Naive thymus-derived CD8-positive, alpha-beta T cell (primary cell): ENCODE results near the gene COL11A2. TPM values are rescaled to one million over a fixed set of nuclear protein-coding genes. Genes with fewer than 3 reads are reported as not detected.
A peak's percentile ranks its signal among the peaks of the same experiment; 100 is the strongest.

Experiments
- ATAC-seq, 2 donors: fragments of 150-1000 bp; cut with Tn5 transposase in 1 of 2; sonication (Bioruptor Pico), chemical (Tn5 transposase) in 1 of 2; 1 replicate in 1 of 2; 2 replicates in 1 of 2; pipeline ENCODE4 v1.10.0; 2021; ENCODE audit warnings: mild to moderate bottlenecking in 2 of 2, moderate library complexity in 2 of 2
- POLR2A ChIA-PET: fragments of 350-600 bp; sonication (Branson Sonifier 250); formaldehyde crosslinking; loops from one replicate; lab custom pipeline; 2021; ENCODE audit warnings: antibody characterized with exemption; lab: Charles Lee
- DNase-seq, 10 donors: peaks; one replicate each; pipeline versions ENCODE4 v3.0.0 to v3.0.0-alpha.2; 2020 to 2022
- H3K27ac Mint-ChIP-seq, 10 donors: one replicate each; pipeline ENCODE4 v1.8.0; 2020 to 2022; ENCODE audit warnings: mild to moderate bottlenecking in 10 of 10, mixed read lengths in 10 of 10, moderate library complexity in 4 of 10, inconsistent platforms in 1 of 10
- H3K27me3 Mint-ChIP-seq, 5 donors: one replicate each; pipeline ENCODE4 v1.8.0; 2021 to 2022; ENCODE audit warnings: mixed read lengths in 5 of 5
- H3K36me3 Mint-ChIP-seq, 3 donors: one replicate each; pipeline ENCODE4 v1.8.0; 2020 to 2022; ENCODE audit warnings: mixed read lengths in 3 of 3, mild to moderate bottlenecking in 2 of 3, inconsistent platforms in 1 of 3
- H3K4me1 Mint-ChIP-seq, 4 donors: one replicate each; pipeline ENCODE4 v1.8.0; 2021 to 2022; ENCODE audit warnings: mixed read lengths in 4 of 4
- H3K4me3 Mint-ChIP-seq, 10 donors: one replicate each; pipeline ENCODE4 v1.8.0; 2020 to 2022; ENCODE audit warnings: mild to moderate bottlenecking in 10 of 10, mixed read lengths in 10 of 10, moderate library complexity in 6 of 10, inconsistent platforms in 1 of 10
- H3K9me3 Mint-ChIP-seq, 9 donors: one replicate each; pipeline ENCODE4 v1.8.0; 2020 to 2022; ENCODE audit warnings: mixed read lengths in 9 of 9, mild to moderate bottlenecking in 3 of 9, inconsistent platforms in 1 of 9, moderate library complexity in 1 of 9
- polyA plus RNA-seq, 3 donors: library from polyadenylated mRNA; unstranded; fragments of 300-500 nt; fragmentation: Illumina TruSeq; gene quantifications; one replicate each; pipeline ENCODE4 v1.2.3, GENCODE V29; 2021
- total RNA-seq, 8 experiments: library from RNA in 2 of 8; stranded (reverse) in 2 of 8; gene quantifications; one replicate each; pipeline ENCODE4 v1.2.3 and lab custom pipeline; 2021 to 2026

Gene COL11A2
- total and polyA plus RNA-seq, 5 experiments from 2014 or later: 0.08 to 8.0 (median 0.48) TPM

GRCh38 chr6:33176906-33177305, 15.4 kb downstream of the COL11A2 start:
- no peak overlapping the region for H3K27ac Mint-ChIP-seq
- peaks cover 0 to 8% (median 0%) of the 10 kb centered on the region in 5 donors for H3K27me3 Mint-ChIP-seq
- no peaks in the 10 kb centered on the region for H3K36me3 Mint-ChIP-seq
- no peak for ATAC-seq
- no peak overlapping the region for H3K4me3 Mint-ChIP-seq
- POLR2A ChIA-PET: no interaction called here
- no peak for DNase-seq
- peaks cover 0 to 6% (median 2%) of the 10 kb centered on the region in 4 donors for H3K4me1 Mint-ChIP-seq
- H3K9me3 Mint-ChIP-seq: no peaks in the 10 kb centered on the region

GRCh38 chr6:33175436-33176069, 16.7 kb downstream of the COL11A2 start:
- H3K27ac Mint-ChIP-seq: peak overlapping the region in 2 of 10 donors; percentile 63 to 64
- no peaks in the 10 kb centered on the region for H3K4me1 Mint-ChIP-seq
- H3K4me3 Mint-ChIP-seq: no peak overlapping the region
- ATAC-seq: no peak
- H3K36me3 Mint-ChIP-seq: no peaks in the 10 kb centered on the region
- POLR2A ChIA-PET: interaction anchor here (0.6 kb wide), 1 partner anchor 1122 kb away, joined by 5 read pairs; no protein-coding TSS in a partner anchor
- peaks cover 0 to 8% (median 0%) of the 10 kb centered on the region in 5 donors for H3K27me3 Mint-ChIP-seq
- peak in 1 of 10 donors; percentile 40 for DNase-seq
- H3K9me3 Mint-ChIP-seq: no peaks in the 10 kb centered on the region

GRCh38 chr6:33174784-33175183, 17.5 kb downstream of the COL11A2 start:
- H3K27me3 Mint-ChIP-seq: peaks cover 0 to 8% (median 0%) of the 10 kb centered on the region in 5 donors
- no peaks in the 10 kb centered on the region for H3K36me3 Mint-ChIP-seq
- ATAC-seq (no peak), DNase-seq (peak in 1 of 10 donors; percentile 57)
- no peaks in the 10 kb centered on the region for H3K4me1 Mint-ChIP-seq
- POLR2A ChIA-PET: interaction anchor here (0.6 kb wide), 1 partner anchor 1123 kb away, joined by 5 read pairs; no protein-coding TSS in a partner anchor
- H3K4me3 Mint-ChIP-seq: no peak overlapping the region
- no peaks in the 10 kb centered on the region for H3K9me3 Mint-ChIP-seq
- H3K27ac Mint-ChIP-seq: peak overlapping the region in 2 of 10 donors; percentile 37 to 64

GRCh38 chr6:33173535-33174180, 18.6 kb downstream of the COL11A2 start:
- no peaks in the 10 kb centered on the region for H3K4me1 Mint-ChIP-seq
- H3K4me3 Mint-ChIP-seq: no peak overlapping the region
- peak overlapping the region in 1 of 10 donors; percentile 11 for H3K27ac Mint-ChIP-seq
- H3K27me3 Mint-ChIP-seq: peaks cover 0 to 8% (median 0%) of the 10 kb centered on the region in 5 donors
- DNase-seq: peak in 1 of 10 donors; percentile 16
- POLR2A ChIA-PET: interaction anchor here (1.0 to 1.6 kb wide), 2 partner anchors 9 to 98 kb away, joined by 3 to 4 read pairs; partner anchors contain the start of genes RPS18 and VPS52
- no peaks in the 10 kb centered on the region for H3K9me3 Mint-ChIP-seq
- H3K36me3 Mint-ChIP-seq: no peaks in the 10 kb centered on the region
- ATAC-seq: no peak

GRCh38 chr6:33172688-33173534, 19.4 kb downstream of the COL11A2 start:
- H3K36me3 Mint-ChIP-seq: no peaks in the 10 kb centered on the region
- peaks cover 0 to 8% (median 0%) of the 10 kb centered on the region in 5 donors for H3K27me3 Mint-ChIP-seq
- POLR2A ChIA-PET: interaction anchor here (1.0 to 1.6 kb wide), 2 partner anchors 9 to 99 kb away, joined by 3 to 4 read pairs; partner anchors contain the start of genes RPS18 and VPS52
- no peaks in the 10 kb centered on the region for H3K9me3 Mint-ChIP-seq
- H3K27ac Mint-ChIP-seq: peak overlapping the region in 1 of 10 donors; percentile 90
- no peak overlapping the region for H3K4me3 Mint-ChIP-seq
- no peaks in the 10 kb centered on the region for H3K4me1 Mint-ChIP-seq
- ATAC-seq (no peak), DNase-seq (peak in 2 of 10 donors; percentile 5 to 27)

- H3K4me3 Mint-ChIP-seq: no peak overlapping the region
- ATAC-seq (no peak), DNase-seq (peak in 1 of 10 donors; percentile 28)
- H3K27me3 Mint-ChIP-seq: peaks cover 0 to 8% (median 0%) of the 10 kb centered on the region in 5 donors
- no peaks in the 10 kb centered on the region for H3K4me1 Mint-ChIP-seq
- no peak overlapping the region for H3K27ac Mint-ChIP-seq
- H3K9me3 Mint-ChIP-seq: no peaks in the 10 kb centered on the region
- POLR2A ChIA-PET: interaction anchor here (1.6 kb wide), 1 partner anchor 10 kb away, joined by 4 read pairs; no protein-coding TSS in a partner anchor
- no peaks in the 10 kb centered on the region for H3K36me3 Mint-ChIP-seq
Measured at GRCh38 chr6:33171880-33172687, 20.2 kb downstream of the COL11A2 start.

GRCh38 chr6:33171016-33171879, 21.0 kb downstream of the COL11A2 start:
- no peaks in the 10 kb centered on the region for H3K36me3 Mint-ChIP-seq
- POLR2A ChIA-PET: no interaction called here
- H3K27me3 Mint-ChIP-seq: peaks cover 0 to 8% (median 0%) of the 10 kb centered on the region in 5 donors
- no peak overlapping the region for H3K4me3 Mint-ChIP-seq
- ATAC-seq: no peak
- DNase-seq: peak in 1 of 10 donors; percentile 51
- H3K4me1 Mint-ChIP-seq: no peaks in the 10 kb centered on the region
- H3K9me3 Mint-ChIP-seq: no peaks in the 10 kb centered on the region
- H3K27ac Mint-ChIP-seq: no peak overlapping the region

GRCh38 chr6:33170176-33171015, 21.9 kb downstream of the COL11A2 start:
- H3K4me1 Mint-ChIP-seq: no peaks in the 10 kb centered on the region
- peak overlapping the region in 2 of 10 donors; percentile 43 to 52 for H3K27ac Mint-ChIP-seq
- H3K9me3 Mint-ChIP-seq: no peaks in the 10 kb centered on the region
- POLR2A ChIA-PET: no interaction called here
- peaks cover 0 to 5% (median 0%) of the 10 kb centered on the region in 5 donors for H3K27me3 Mint-ChIP-seq
- H3K4me3 Mint-ChIP-seq: no peak overlapping the region
- ATAC-seq (no peak), DNase-seq (peak in 1 of 10 donors; percentile 49)
- H3K36me3 Mint-ChIP-seq: no peaks in the 10 kb centered on the region

- H3K27ac Mint-ChIP-seq: peak overlapping the region in 3 of 10 donors; percentile 35 to 50 (median 43)
- DNase-seq (no peak), ATAC-seq (no peak)
- H3K4me3 Mint-ChIP-seq: no peak overlapping the region
- H3K4me1 Mint-ChIP-seq: no peaks in the 10 kb centered on the region
- no peaks in the 10 kb centered on the region for H3K36me3 Mint-ChIP-seq
- POLR2A ChIA-PET: interaction anchor here (0.7 kb wide), 1 partner anchor 49 kb away, joined by 3 read pairs; no protein-coding TSS in a partner anchor
- no peaks in the 10 kb centered on the region for H3K9me3 Mint-ChIP-seq
- peaks cover 0 to 3% (median 0%) of the 10 kb centered on the region in 5 donors for H3K27me3 Mint-ChIP-seq
Measured at GRCh38 chr6:33169291-33170175, 22.7 kb downstream of the COL11A2 start.

GRCh38 chr6:33168639-33169038, 23.6 kb downstream of the COL11A2 start:
- no peaks in the 10 kb centered on the region for H3K36me3 Mint-ChIP-seq
- no peak for ATAC-seq
- no peaks in the 10 kb centered on the region for H3K9me3 Mint-ChIP-seq
- H3K4me1 Mint-ChIP-seq: no peaks in the 10 kb centered on the region
- POLR2A ChIA-PET: no interaction called here
- no peak overlapping the region for H3K4me3 Mint-ChIP-seq
- H3K27ac Mint-ChIP-seq: peak overlapping the region in 1 of 10 donors; percentile 39
- no peak for DNase-seq
- peaks cover 0 to 3% (median 0%) of the 10 kb centered on the region in 5 donors for H3K27me3 Mint-ChIP-seq
